Fibroblast of lung (primary cell): Measurements from ENCODE around the gene FHOD3. TPM values are rescaled to one million over a fixed set of nuclear protein-coding genes. Genes with fewer than 3 reads are reported as not detected.

ENCODE experiments used
- DNase-seq, 2 donors: peaks; one replicate each; pipeline versions ENCODE4 v3.0.0 to v3.0.0-alpha.2; 2010; ENCODE audit warnings: low read depth in 2 of 2
- H2AFZ ChIP-seq: 2 replicates; pipeline ENCODE4 v1.5.1; 2012; ENCODE audit warnings: low read length, control low read depth, inconsistent platforms
- H3K27ac ChIP-seq: 2 replicates; pipeline ENCODE4 v1.5.1; 2011; ENCODE audit warnings: low read length, control low read depth; ENCODE audit not compliant: insufficient read depth
- H3K27me3 ChIP-seq: 2 replicates; pipeline ENCODE4 v1.5.1; 2011; ENCODE audit warnings: mild to moderate bottlenecking, low read length; ENCODE audit not compliant: control insufficient read depth, insufficient read depth
- H3K36me3 ChIP-seq: 2 replicates; pipeline ENCODE4 v1.5.1; 2011; ENCODE audit warnings: low read length; ENCODE audit not compliant: control insufficient read depth, insufficient read depth
- H3K4me1 ChIP-seq: 2 replicates; pipeline ENCODE4 v1.5.1; 2011; ENCODE audit warnings: low read length; ENCODE audit not compliant: control insufficient read depth, insufficient read depth; ENCODE audit errors: extremely low read depth
- H3K4me2 ChIP-seq: 2 replicates; pipeline ENCODE4 v1.5.1; 2011; ENCODE audit warnings: low read length, control low read depth; ENCODE audit not compliant: insufficient read depth; ENCODE audit errors: extremely low read depth
- H3K4me3 ChIP-seq, 4 experiments: fragments of 200-600 bp in 1 of 4; sonication (generic) in 1 of 4; replicated peaks in 1 of 4; 2 replicates each; pipeline ENCODE4 v1.5.1; 2011 to 2016; ENCODE audit warnings: low read length in 4 of 4, low read depth in 3 of 4, mild to moderate bottlenecking in 3 of 4, control low read depth in 2 of 4, inconsistent platforms in 1 of 4, mixed read lengths in 1 of 4; ENCODE audit not compliant: insufficient read depth in 1 of 4; ENCODE audit errors: control extremely low read depth in 1 of 4
- H3K79me2 ChIP-seq: 2 replicates; pipeline ENCODE4 v1.5.1; 2012; ENCODE audit warnings: mild to moderate bottlenecking, low read length, inconsistent platforms; ENCODE audit not compliant: control insufficient read depth, insufficient read depth
- H3K9ac ChIP-seq: 2 replicates; pipeline ENCODE4 v1.5.1; 2011; ENCODE audit warnings: mild to moderate bottlenecking, low read length, control low read depth; ENCODE audit not compliant: insufficient read depth
- H3K9me3 ChIP-seq: 2 replicates; pipeline ENCODE4 v1.5.1; 2012; ENCODE audit warnings: low read depth, low read length; ENCODE audit not compliant: control insufficient read depth, insufficient read depth
- H4K20me1 ChIP-seq: 2 replicates; pipeline ENCODE4 v1.5.1; 2011; ENCODE audit warnings: low read length; ENCODE audit not compliant: control insufficient read depth, insufficient read depth; ENCODE audit errors: extremely low read depth
- CTCF ChIP-seq, 2 donors: IDR thresholded peaks in 1 of 2; conservative IDR thresholded peaks in 1 of 2; 1 replicate in 1 of 2; 2 replicates in 1 of 2; pipeline ENCODE4 v1.5.1; 2011 to 2012; ENCODE audit warnings: low read length in 2 of 2, control low read depth in 1 of 2, inconsistent platforms in 1 of 2, low read depth in 1 of 2, mild to moderate bottlenecking in 1 of 2
- EZH2 ChIP-seq: IDR thresholded peaks from 2 replicates; pipeline ENCODE4 v1.5.1; 2012; ENCODE audit warnings: low read length, control low read depth, mild to moderate bottlenecking; ENCODE audit errors: missing control alignments
- polyA plus RNA-seq, 2 donors: library from polyadenylated mRNA; depleted of rRNA in 1 of 2; stranded (reverse) in 1 of 2; unstranded in 1 of 2; fragments of >200 nt; gene quantifications; 2 replicates each; pipeline ENCODE4 v1.2.1, GENCODE V29; 2011 to 2012; ENCODE audit warnings: missing spikeins in 1 of 2
- total RNA-seq: library from RNA; depleted of rRNA; stranded (reverse); fragments of >200 nt; gene quantifications from 2 replicates; pipeline ENCODE4 v1.2.1, GENCODE V29; 2014

FHOD3 gene
- total and polyA plus RNA-seq, 2 donors (not counting 1 experiment from before 2014, with no cell fraction given): 16.1 to 28.2 TPM

GRCh38 chr18:36766836-36767235 lies 469.3 kb downstream of the FHOD3 start:
- H3K79me2 ChIP-seq: no peaks in the 10 kb centered on the region
- DNase-seq: peak in 1 of 2 donors; percentile 15
- no peak for TF ChIP-seq EZH2
- TF ChIP-seq CTCF (conservative IDR thresholded peaks at IDR 0.05 in 1 of 2, IDR thresholded peaks at IDR 0.05 in 1 of 2; ENCODE audit: low read depth in 1 of 2, low read length in 2 of 2): no peak

GRCh38 chr18:36769172-36769571 lies 471.7 kb downstream of the FHOD3 start:
- no peak overlapping the region for H3K9ac ChIP-seq
- H3K4me1 ChIP-seq: no peaks in the 10 kb centered on the region
- no peak overlapping the region for H2AFZ ChIP-seq
- H3K79me2 ChIP-seq: no peaks in the 10 kb centered on the region
- no peak overlapping the region for H3K4me2 ChIP-seq
- H4K20me1 ChIP-seq: no peaks in the 10 kb centered on the region
- DNase-seq: peak in 1 of 2 donors; percentile 59
- TF ChIP-seq EZH2: no peak
- TF ChIP-seq CTCF (conservative IDR thresholded peaks at IDR 0.05 in 1 of 2, IDR thresholded peaks at IDR 0.05 in 1 of 2; ENCODE audit: low read depth in 1 of 2, low read length in 2 of 2): no peak
- H3K4me3 ChIP-seq: no peak overlapping the region
- H3K9me3 ChIP-seq: no peaks in the 10 kb centered on the region
- H3K27ac ChIP-seq: no peak overlapping the region
- H3K27me3 ChIP-seq: no peaks in the 10 kb centered on the region
- no peaks in the 10 kb centered on the region for H3K36me3 ChIP-seq

More at GRCh38 chr18:36766836-36767235, 469.3 kb downstream of the FHOD3 start:
- Histone ChIP-seq H2AFZ (no peak overlapping the region), H3K4me3 (no peak overlapping the region), H3K36me3 (no peaks in the 10 kb centered on the region), H3K4me1 (no peaks in the 10 kb centered on the region), H3K4me2 (no peak overlapping the region), H4K20me1 (no peaks in the 10 kb centered on the region), H3K27ac (no peak overlapping the region), H3K9me3 (no peaks in the 10 kb centered on the region), H3K27me3 (no peaks in the 10 kb centered on the region), H3K9ac (no peak overlapping the region)

- no peak for DNase-seq
Observed at GRCh38 chr18:36769611-36770314, 472.2 kb downstream of the FHOD3 start.

More at GRCh38 chr18:36769611-36770314, 472.2 kb downstream of the FHOD3 start:
- H3K9me3 ChIP-seq: no peaks in the 10 kb centered on the region
- H3K9ac ChIP-seq: no peak overlapping the region
- H3K4me2 ChIP-seq: no peak overlapping the region
- no peaks in the 10 kb centered on the region for H4K20me1 ChIP-seq
- no peaks in the 10 kb centered on the region for H3K36me3 ChIP-seq
- peak in 1 of 2 donors; percentile 4 for TF ChIP-seq CTCF (conservative IDR thresholded peaks at IDR 0.05 in 1 of 2, IDR thresholded peaks at IDR 0.05 in 1 of 2; ENCODE audit: low read depth in 1 of 2, low read length in 2 of 2)
- no peak for TF ChIP-seq EZH2
- H3K27ac ChIP-seq: no peak overlapping the region
- no peak overlapping the region for H2AFZ ChIP-seq
- no peaks in the 10 kb centered on the region for H3K4me1 ChIP-seq
- no peak overlapping the region for H3K4me3 ChIP-seq
- H3K79me2 ChIP-seq: no peaks in the 10 kb centered on the region
- H3K27me3 ChIP-seq: no peaks in the 10 kb centered on the region
